GM12874 (cell line): ENCODE results near the gene PSMD13.

ENCODE experiments used
- TF ChIP-seq, protein P1 (sequence below): IDR thresholded peaks from 2 replicates; pipeline ENCODE4 v1.5.1; 2011; ENCODE audit warnings: low read depth, mild to moderate bottlenecking, control low read depth, low read length, moderate library complexity; ENCODE audit not compliant: insufficient read depth

PSMD13 gene

DNA sequence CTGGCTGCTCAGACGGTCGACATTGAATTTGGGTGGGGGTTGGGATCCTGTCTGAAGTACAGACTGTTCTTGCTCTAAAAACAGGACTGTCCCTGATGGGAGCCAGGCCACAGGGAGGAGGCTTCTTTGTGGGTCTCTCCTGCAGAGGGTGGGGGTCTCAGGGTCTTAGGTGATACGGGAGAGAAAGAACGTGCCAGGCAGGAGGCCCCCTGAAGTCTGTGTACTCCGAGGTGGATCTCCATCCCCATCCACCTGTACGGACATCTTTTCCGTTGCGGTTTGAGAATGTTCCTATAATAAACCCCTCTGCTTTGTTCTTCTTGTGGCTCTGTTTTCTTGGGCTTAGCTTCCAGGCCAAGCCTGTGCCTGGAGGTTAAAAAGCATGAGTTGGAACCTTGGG lies 15.9 kb downstream of the PSMD13 start:
- TF ChIP-seq, protein P1, sequence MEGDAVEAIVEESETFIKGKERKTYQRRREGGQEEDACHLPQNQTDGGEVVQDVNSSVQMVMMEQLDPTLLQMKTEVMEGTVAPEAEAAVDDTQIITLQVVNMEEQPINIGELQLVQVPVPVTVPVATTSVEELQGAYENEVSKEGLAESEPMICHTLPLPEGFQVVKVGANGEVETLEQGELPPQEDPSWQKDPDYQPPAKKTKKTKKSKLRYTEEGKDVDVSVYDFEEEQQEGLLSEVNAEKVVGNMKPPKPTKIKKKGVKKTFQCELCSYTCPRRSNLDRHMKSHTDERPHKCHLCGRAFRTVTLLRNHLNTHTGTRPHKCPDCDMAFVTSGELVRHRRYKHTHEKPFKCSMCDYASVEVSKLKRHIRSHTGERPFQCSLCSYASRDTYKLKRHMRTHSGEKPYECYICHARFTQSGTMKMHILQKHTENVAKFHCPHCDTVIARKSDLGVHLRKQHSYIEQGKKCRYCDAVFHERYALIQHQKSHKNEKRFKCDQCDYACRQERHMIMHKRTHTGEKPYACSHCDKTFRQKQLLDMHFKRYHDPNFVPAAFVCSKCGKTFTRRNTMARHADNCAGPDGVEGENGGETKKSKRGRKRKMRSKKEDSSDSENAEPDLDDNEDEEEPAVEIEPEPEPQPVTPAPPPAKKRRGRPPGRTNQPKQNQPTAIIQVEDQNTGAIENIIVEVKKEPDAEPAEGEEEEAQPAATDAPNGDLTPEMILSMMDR: no peak

DNA sequence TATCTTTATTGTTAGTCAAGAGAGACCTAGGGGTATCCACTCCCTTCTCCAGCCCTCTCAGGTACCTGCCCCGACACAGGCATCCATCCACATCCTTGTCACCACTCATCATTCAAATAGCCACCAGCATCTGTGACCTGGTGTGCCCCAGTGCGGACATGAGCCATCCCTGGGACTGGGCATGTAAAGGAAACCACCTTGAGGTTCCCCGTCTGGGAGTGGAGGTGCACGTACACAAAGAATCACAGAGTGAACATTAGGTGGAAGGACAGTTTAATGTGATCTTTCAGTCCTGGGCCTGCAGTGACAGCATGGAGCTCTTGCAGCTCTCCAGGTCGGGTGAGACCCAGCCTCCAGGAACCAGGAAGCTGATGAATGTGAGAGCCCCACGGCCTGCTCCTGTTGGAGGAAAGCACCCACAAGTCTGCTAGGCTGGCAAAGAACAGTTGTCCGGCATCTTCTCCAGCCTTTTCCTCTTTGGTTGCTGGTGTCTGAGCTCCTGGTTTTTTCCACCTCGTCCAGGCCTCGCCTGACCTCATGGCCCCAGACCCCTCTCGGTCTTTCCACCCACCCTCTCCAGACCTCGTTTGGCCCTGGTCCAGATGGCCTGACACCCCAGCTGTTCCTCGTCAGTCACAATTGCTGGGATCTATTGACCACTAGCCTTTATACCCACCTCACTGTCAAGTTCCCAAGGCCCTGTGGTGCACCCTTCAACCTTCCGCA lies 16.5 kb downstream of the PSMD13 start:
- TF ChIP-seq, protein P1: no peak

DNA sequence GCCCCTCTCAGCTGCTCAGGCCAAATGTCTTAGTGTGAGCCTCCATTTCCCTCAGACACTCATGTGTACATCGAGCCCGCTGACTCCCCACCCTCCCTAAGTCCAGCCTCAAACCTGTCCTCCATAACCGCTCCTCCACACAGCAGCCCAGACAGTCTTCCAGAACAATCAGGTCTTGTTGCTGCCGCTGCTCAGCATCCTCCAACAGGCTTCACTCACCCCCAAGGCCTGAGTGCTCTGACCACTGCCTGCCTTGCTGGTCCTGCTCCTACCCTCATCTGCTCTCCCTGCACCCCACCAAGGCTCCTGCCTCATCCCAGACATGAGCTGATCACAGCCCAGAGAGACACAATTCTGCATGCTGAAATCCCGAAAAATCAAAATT lies 17.1 kb downstream of the PSMD13 start:
- TF ChIP-seq, protein P1: no peak

DNA sequence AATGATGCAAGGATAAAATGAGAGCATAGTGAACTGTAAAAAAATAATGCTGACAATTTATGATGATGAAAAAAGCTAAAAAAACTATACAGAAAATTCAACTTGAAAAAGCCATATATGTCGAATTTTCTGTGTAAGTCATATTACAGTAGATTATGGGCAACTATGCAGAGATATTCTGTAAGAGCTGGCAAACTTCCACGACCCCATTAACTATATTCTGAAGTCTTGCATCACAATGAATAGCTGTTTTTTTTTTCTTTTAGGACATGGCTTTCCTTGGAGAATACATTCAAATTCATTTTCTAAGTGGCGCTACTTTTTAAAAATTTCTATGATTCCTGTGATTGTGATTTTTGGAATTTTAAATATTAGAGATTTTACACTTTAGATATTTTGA lies 18.4 kb downstream of the PSMD13 start:
- TF ChIP-seq, protein P1: no peak

DNA sequence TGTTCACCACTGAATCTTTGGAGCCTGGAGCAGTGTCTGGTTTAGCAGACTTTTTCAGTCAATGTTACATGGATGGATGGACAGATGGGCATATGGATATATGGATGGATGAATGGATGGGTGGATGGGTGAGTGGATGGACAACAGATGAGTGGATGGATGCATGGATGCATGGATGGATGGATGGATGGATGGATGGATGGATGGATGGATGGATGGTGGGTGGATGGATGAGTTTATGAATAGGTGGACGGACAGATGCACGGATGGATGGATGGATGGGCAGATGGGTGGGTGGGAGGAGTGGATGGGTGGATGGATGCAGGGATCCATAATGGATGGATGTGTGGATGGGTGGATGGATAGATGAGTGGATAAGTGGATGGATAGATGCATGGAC lies 19.0 kb downstream of the PSMD13 start:
- TF ChIP-seq, protein P1: no peak

DNA sequence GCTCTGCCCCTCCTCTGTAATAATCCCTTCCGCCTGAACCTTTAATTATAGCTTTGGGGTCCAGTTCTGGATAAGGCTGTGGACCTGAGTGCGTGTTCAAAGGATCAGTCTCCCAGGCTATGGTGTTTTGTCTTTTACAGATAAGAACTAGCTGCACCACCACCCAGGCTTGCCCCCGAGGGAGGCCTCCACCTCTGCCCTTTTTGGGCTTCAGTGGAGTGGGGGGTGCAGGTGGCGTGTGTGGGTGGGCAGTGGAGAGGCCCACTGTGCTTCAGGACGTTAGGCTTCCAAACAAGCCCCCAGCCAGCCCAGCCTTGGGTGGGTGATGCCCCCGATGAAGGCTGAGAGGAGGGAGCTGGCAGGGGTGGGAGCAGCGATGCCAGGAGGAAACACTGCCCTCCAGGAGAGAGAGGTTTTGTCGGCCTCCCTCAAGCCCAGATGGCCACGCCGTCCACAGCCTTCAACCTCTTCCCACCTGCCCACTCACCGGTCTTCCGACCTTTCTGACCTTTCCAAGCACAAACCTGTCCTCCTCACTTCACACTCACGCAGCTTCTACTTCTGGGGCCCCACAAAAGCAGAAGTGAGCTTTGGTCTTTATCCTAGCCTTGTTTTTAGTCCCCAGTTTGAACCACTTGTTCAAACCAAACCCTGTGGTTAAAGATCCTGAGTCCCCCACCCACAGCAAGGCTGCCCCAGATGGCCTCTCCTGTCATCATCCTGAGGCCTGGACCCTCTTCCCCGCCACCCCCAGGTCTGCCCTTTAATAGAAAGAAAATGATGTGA lies 20.4 kb downstream of the PSMD13 start:
- TF ChIP-seq, protein P1: no peak

DNA sequence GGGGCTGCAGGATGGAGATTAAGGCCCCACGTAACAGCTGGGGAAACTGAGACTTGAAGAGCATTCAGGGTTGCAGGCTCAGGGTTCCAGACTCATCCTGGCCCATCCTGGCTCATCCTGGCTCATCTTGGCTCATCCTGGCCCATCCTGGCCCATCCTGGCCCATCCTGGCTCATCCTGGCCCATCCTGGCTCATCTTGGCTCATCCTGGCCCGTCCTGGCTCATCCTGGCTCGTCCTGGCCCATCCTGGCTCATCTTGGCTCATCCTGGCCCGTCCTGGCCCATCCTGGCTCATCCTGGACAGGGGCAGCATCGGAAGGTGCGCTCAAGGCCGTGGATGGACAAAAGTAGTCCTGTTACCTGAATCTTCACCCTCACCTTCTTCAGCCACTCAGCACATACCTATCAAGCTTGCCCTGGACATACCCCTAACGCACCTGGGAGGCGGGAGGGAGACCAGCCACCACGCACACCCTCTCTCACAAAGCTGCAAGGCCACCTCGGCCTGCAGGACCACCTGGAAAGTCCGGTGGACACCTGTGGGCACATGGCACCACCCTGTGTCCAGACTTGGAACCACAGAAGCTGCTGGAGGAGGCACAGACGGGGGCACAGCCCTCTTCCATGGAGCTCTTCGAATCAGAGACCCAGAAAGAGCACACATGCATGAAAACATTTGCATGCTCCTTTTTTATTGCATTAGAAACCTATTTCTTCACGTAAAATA lies 21.2 kb downstream of the PSMD13 start:
- TF ChIP-seq, protein P1: peak; percentile 49
